Measurements from ENCODE around the gene APOOL. TPM values are rescaled to one million over a fixed set of nuclear protein-coding genes. Genes with fewer than 3 reads are reported as not detected.

Gene APOOL
- total RNA-seq, 1 experiment from 2014 or later, result 26.3 TPM

GRCh38 chrX:85024562-85024961 is 20.9 kb downstream of the APOOL start:
- Mint-ChIP-seq H3K36me3 (ENCODE audit: insufficient read depth, unreplicated experiment) (no peaks in the 10 kb centered on the region), H3K27me3 (ENCODE audit: insufficient read depth, unreplicated experiment) (no peaks in the 10 kb centered on the region), H3K9me3 (ENCODE audit: unreplicated experiment) (peaks cover 15% of the 10 kb centered on the region), H3K4me3 (ENCODE audit: unreplicated experiment) (no peak overlapping the region), H3K27ac (ENCODE audit: low read depth, unreplicated experiment) (no peak overlapping the region), H3K4me1 (ENCODE audit: insufficient read depth, unreplicated experiment) (no peaks in the 10 kb centered on the region)
- TF ChIP-seq CTCF (IDR thresholded peaks at IDR 0.05; ENCODE audit: unreplicated experiment), result no peak
- intact Hi-C loops (cut with micrococcal nuclease), result no loop called here
- CTCF ChIA-PET, result interaction anchor here (0.6 kb wide), 1 partner anchor 718 kb away, joined by 3 read pairs; no protein-coding TSS in a partner anchor
- no TSS peak for BruUV-seq (replicated peaks)
- no peak for DNase-seq (ENCODE audit: unreplicated experiment)
- POLR2A ChIA-PET, result no interaction called here

- Mint-ChIP-seq H3K4me3 (ENCODE audit: unreplicated experiment) (no peak overlapping the region), H3K27ac (ENCODE audit: low read depth, unreplicated experiment) (no peak overlapping the region)
- BruUV-seq (replicated peaks), result no TSS peak
These were observed 22.5 kb downstream of the APOOL start for GRCh38 chrX:85026170-85026569.

GRCh38 chrX:85029043-85029442 is 25.4 kb downstream of the APOOL start:
- Mint-ChIP-seq H3K36me3 (ENCODE audit: insufficient read depth, unreplicated experiment) (no peaks in the 10 kb centered on the region), H3K27me3 (ENCODE audit: insufficient read depth, unreplicated experiment) (no peaks in the 10 kb centered on the region), H3K4me3 (ENCODE audit: unreplicated experiment) (no peak overlapping the region), H3K4me1 (ENCODE audit: insufficient read depth, unreplicated experiment) (no peaks in the 10 kb centered on the region), H3K27ac (ENCODE audit: low read depth, unreplicated experiment) (no peak overlapping the region), H3K9me3 (ENCODE audit: unreplicated experiment) (peaks cover 15% of the 10 kb centered on the region)
- no peak for TF ChIP-seq CTCF (IDR thresholded peaks at IDR 0.05; ENCODE audit: unreplicated experiment)
- intact Hi-C loops (cut with micrococcal nuclease), result no loop called here
- BruUV-seq (replicated peaks), result no TSS peak
- DNase-seq (ENCODE audit: unreplicated experiment), result no peak
- POLR2A ChIA-PET, result interaction anchor here (1.6 kb wide), 1 partner anchor 26 kb away, joined by 3 read pairs; the partner anchor contains the start of gene APOOL
- CTCF ChIA-PET, result no interaction called here

More at GRCh38 chrX:85026170-85026569, 22.5 kb downstream of the APOOL start:
- intact Hi-C loops (cut with micrococcal nuclease), result no loop called here
- no peak for DNase-seq (ENCODE audit: unreplicated experiment)
- no peaks in the 10 kb centered on the region for H3K36me3 Mint-ChIP-seq (ENCODE audit: insufficient read depth, unreplicated experiment)
- ChIA-PET POLR2A (no interaction called here), CTCF (interaction anchor here (0.6 kb wide), 1 partner anchor 16 kb away, joined by 3 read pairs; no protein-coding TSS in a partner anchor)
- no peaks in the 10 kb centered on the region for H3K27me3 Mint-ChIP-seq (ENCODE audit: insufficient read depth, unreplicated experiment)
- H3K9me3 Mint-ChIP-seq (ENCODE audit: unreplicated experiment), result peaks cover 15% of the 10 kb centered on the region
- no peaks in the 10 kb centered on the region for H3K4me1 Mint-ChIP-seq (ENCODE audit: insufficient read depth, unreplicated experiment)
- no peak for TF ChIP-seq CTCF (IDR thresholded peaks at IDR 0.05; ENCODE audit: unreplicated experiment)

- no TSS peak for BruUV-seq (replicated peaks)
- intact Hi-C loops (cut with micrococcal nuclease), result no loop called here
- POLR2A ChIA-PET, result no interaction called here
- DNase-seq (ENCODE audit: unreplicated experiment), result no peak
- CTCF ChIA-PET, result no interaction called here
- Mint-ChIP-seq H3K9me3 (ENCODE audit: unreplicated experiment) (peaks cover 13% of the 10 kb centered on the region), H3K27me3 (ENCODE audit: insufficient read depth, unreplicated experiment) (no peaks in the 10 kb centered on the region), H3K36me3 (ENCODE audit: insufficient read depth, unreplicated experiment) (no peaks in the 10 kb centered on the region), H3K4me1 (ENCODE audit: insufficient read depth, unreplicated experiment) (no peaks in the 10 kb centered on the region), H3K4me3 (ENCODE audit: unreplicated experiment) (no peak overlapping the region), H3K27ac (ENCODE audit: low read depth, unreplicated experiment) (no peak overlapping the region)
- no peak for TF ChIP-seq CTCF (IDR thresholded peaks at IDR 0.05; ENCODE audit: unreplicated experiment)
These were observed 27.8 kb downstream of the APOOL start for GRCh38 chrX:85031505-85031904.
